HG03520 (cell line): ENCODE data around the gene HS3ST4.

Experiments used
- ATAC-seq: cut with Tn5 transposase; IDR thresholded peaks from one replicate; pipeline ENCODE4 v1.9.1; 2021; ENCODE audit warnings: mild to moderate bottlenecking, moderate library complexity; ENCODE audit not compliant: unreplicated experiment

Gene HS3ST4

DNA sequence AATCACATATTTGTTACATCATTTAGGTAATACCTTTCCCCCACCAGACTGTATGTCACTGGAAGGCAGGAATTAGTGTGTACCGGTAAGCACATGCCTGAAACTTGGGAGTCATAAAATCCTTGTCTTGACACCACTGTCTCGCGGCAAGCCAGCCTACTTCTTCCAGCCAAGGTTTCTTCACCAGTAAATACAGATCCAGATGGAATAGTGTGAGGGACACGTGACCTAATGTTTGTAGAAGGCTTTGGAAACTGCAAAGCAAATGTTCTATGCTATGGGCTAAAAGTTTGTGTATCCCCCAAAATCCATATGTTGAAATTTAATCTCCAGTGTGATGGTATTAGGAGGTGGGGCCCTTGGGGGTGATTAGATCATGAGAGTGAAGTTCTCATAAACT, 126.1 kb downstream of the HS3ST4 start:
- no peak for ATAC-seq

DNA sequence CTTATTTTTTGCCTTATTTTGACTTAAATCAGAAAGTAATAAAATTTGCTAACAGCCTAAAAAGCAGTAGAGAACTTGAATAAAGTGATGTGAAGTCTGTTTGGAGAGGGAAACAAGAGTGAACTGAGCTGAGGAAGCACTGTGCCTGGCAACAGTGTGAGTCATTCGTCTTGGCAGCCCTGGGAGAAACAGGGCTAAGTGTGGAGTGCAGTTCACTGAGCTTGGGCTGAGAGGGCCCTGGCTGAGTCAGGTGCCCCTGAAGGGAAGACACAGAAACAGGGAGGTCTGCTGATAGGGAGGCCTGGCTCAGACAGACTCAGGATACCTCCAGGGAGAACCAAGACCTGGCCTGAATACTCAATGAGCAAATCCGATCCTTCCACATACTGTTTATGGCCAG, 132.1 kb downstream of the HS3ST4 start:
- no peak for ATAC-seq

DNA sequence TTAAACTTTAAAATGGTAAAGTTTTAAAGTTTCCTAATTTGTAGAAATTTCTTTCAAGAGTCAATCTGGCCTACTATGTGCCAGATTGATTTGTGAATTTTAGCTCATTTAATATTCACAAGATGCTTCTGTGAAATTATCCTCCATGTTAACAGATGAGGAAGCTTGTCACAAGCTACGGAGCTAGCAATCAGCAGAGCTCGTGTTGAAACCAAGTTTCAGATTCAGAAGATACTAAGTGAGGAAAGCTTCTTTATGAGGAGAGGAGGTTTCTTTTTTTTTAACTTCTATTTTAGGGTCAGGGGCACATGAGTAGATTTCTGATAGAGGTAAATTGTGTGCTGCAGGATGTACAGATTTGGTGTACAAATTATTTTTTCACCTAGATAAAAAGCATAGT, 135.9 kb downstream of the HS3ST4 start:
- ATAC-seq, result no peak

DNA sequence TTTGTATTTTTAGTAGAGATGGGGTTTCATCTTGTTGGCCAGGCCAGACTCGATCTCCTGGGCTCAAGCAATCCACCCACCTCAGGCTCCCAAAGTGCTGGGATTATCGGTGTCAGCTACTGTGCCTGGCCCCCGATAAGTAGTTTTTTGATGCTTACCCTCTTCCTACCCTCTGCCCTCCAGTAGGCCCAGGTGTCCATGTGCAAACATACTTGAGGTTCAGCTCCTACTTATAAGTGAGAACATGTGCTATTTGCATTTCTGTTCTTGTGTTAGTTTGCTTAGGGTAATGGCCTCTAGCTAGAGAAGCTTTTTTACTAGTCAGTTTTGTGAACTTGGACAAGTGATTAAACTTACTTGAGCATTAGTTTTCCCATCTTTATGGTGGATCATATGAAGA, 136.8 kb downstream of the HS3ST4 start:
- ATAC-seq, result no peak

DNA sequence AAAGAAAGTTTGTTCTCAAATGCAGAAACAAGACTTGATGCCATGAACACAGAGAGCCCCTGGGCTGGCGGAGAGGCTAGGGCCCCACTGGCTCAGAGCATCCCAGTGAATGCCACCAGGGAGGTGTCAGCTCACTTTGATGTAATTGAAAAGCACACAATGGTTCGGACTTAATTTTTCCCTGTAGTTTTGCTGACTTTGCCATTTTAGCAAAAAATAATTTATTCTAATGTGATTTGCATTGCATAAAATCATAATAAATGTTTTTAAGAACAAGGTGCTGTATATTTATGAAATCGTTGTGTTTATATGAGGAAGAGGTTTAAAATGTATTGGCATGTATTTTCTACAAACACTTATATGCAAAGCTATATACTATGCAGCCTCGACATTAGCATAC, 140.5 kb downstream of the HS3ST4 start:
- no peak for ATAC-seq

DNA sequence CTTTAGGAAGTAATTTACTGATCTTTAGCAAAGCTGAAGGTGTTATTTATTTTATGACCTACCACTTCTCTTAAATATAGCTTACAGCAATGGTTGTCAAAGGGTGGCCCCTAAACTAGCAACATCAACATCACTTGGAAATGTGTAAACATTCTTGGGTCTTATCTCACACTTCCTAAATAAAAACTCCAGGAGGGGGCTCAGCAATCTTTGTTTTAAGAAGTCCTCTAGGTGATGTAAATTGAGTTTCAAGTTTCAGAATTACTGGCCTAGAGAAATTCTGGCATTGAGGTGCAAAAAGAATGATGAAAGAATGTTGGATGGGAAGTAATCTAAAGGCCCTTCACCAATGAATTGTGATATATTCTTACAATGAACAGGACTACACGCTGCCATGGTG, 142.3 kb downstream of the HS3ST4 start:
- ATAC-seq, result no peak

DNA sequence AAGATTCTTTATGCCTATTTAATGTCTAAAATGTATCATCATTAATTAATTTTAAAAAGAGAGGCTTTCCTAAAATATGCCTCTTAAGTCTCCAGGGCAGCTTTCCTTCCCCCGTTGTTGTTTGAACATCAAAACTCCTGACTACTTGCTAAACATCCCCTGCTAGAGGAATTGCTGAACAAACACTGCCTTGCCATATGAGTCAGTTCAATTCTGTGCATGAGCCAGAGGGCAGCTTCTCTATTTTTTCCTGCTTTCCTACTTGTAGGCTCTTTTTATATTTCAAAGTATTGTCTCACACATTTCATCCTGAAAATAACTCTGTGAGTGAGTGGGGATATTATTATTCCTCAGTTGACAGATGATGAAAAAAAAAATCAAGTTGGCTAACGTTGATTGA, 143.4 kb downstream of the HS3ST4 start:
- no peak for ATAC-seq

DNA sequence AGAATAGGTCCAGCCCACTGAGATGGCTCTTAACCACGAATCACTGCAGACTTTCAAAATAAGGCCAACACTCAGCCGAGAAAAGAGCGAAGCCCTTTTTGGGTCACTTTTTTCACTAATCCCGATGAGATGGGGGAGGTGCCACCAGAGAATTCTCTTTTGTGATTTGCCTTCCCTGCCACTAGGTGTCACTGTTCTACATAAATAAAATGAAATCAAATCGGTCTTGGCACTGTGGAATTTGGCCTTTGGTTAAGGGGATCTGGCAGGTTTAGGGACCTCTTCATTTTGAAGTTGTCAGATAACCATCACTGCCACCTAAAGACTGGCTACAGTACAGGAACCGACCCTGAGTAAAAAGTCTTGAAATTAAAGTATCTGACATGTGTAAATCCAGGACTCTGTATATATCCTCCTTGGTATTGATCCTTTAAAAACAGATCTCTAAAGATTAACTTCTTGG, 147.0 kb downstream of the HS3ST4 start:
- ATAC-seq, result no peak

DNA sequence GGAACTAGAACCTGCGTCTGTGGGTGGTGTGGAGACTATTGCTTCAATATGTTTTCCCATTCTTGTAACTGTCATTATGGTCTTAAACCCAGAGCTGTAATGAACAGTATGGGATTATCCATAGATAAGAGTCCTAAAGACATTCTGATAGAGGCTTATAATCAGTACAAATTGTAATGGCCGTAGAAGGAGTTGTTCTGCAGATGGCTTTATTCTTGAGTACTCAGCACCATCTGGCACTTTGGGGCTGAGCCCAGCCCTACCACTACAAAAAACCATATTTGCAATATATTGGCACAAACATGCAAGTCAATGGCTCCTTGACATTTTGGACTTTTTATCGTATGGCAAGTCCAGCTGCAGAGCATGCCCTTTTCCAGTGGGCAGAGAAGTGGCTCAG, 150.0 kb downstream of the HS3ST4 start:
- no peak for ATAC-seq

DNA sequence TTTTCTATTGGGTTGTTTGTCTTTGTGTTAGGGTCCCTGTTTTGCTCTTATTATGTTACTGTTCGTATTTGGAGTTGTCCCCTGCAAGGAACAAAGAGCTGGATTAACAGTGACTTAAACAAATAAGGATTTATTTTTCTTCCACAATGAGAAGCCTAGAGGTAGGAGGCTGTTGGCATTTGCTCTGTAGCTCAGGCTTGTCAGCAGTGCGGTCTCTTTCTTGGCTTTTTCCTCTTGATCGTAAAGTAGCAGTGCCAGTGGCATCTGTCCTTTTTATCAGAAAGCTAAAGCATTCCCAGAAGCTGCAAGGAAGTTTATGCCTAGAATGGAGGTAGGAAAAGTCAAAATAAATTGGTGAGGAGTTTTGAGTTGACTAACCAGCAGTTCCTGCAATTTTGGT, 154.1 kb downstream of the HS3ST4 start:
- ATAC-seq, result no peak

DNA sequence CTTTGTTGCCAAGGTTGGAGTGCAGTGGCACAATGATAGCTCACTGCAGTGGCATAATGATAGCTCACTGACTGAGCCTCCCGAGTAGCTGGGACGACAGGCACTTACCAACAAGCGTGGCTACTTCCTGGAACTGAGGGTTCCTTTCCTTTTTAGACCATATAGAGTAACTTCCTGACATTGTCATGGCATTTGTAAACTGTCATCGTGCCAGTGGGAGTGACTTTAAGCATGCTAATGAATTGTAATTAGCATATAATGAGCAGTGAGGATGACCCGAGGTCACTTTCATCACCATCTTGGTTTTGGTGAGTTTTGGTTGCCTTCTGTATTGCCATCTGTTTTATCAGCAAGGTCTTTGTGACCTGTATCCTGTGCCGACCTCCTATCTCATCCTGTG, 162.4 kb downstream of the HS3ST4 start:
- ATAC-seq, result no peak

DNA sequence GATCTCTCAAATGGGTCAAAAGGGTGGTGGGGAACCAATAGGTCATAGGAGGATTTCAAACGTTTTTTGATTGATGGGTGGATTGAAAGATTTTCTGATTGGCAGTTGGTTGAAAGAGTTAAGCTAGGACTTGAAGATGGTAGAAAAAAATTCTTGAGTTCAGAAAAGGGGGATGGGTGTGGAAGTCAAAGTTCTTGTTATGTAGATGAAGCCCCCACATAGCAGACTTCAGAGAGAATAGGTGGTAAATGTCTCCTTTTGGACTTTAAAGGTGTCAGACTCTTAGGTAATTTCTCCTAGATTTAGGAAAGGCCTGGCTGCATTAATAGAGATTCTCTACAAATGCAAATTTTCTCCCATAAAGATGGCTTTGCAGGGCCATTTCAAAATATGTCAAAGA, 163.3 kb downstream of the HS3ST4 start:
- no peak for ATAC-seq

DNA sequence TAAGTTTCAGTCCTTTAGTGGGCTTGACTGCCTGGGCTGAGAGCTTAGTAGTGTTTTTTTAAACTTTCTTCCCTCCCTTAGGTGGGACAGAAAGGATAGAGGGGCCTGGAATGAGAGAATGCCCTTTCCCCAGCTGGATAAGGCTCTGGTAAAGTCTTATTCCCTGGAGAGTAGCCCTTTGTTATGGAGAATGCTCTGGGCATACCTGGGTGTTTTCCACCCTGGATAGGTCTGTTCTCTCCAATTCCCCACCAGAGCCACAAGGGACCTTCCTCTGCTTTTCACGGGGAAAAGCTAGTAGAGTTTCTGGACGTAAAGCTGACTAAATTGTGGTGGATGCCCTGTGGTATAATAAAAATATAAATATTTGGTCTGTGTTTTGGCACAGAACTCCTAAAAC, 164.1 kb downstream of the HS3ST4 start:
- no peak for ATAC-seq

DNA sequence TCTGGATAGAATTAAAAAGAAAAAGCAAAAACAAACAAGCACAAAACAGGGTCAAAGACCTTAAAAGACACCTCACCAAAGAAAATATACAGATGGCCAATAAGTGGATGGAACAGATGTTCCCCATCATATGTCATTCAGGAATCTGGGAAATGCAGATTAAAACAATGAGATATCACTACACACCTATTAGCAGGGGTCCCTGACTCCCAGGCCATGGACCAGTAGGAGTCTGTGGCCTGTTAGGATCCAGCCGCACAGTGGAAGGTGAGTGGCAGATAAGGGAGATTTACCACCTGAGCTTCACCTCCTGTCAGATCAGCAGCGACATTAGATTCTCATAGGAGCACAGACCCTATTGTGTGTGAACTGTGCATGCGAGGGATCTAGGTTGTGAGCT, 167.9 kb downstream of the HS3ST4 start:
- ATAC-seq, result no peak

DNA sequence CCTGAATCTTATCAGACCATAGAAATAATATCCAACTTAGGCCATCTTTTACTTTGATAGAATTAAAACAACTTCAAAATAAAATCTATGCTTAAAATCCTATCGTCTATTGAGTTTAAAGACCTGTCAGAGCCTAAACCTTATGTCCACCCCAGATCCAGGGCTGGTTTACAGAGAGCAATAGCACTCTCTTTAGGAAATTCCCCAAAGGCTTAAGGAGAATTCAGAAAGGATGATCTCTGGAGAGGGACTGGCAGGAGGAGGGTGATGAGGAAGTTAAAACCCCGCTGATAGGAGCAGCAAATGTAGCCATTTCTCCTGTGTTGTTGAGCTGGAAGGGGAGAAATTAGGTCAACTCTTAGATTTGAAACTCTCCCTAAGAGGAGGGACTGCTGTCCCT, 175.3 kb downstream of the HS3ST4 start:
- no peak for ATAC-seq

DNA sequence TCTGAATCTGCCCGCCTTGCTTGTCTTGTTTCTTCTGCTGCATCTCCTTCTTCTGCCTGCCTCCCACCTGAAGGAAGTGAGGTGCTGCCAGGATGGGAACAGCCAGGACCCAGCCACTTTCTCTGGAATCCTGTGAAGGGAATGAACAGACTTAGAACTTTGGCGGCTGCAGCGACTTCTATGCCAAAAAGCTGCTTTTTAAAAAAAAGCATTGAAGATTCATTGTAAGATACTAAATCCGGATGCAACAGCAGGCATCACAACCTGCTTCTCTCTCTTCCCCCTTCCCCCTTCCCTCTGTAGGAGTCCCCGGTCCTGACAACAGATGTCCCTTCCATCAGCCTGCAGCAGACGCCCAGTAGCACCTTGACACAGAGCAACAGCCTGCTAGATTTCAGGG, 176.3 kb downstream of the HS3ST4 start:
- ATAC-seq, result no peak

DNA sequence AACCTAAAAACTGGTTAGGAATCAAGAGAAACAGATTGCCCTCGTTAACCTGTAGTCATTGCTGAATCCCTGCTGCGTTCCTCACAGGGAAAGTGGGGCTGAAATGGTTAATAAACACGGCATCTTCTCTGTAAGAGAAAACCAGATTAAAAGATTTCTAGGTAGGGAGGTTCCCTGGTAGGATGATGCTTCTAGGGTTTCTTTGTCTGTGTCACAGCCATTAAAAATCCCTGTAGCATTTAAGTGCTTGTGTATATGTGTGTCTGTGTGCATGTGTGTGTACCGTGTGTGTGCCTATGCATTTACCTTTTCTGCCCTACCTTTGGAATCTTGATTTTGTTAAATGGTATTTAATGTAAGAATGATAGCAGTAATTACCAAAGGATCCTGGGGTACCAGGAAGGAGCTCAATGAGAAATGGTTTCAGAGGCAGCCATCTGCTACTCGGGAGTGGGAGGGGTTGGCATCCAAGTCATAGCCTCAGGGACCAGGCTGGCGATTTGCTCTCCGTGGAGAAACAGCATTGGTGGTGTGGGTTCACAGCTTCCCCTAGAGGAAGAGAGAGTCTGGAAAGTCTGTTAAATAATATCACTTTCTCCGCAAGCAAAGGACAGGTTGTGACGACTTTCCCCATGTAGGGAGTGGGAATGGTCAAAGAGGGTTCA, 177.1 kb downstream of the HS3ST4 start:
- ATAC-seq, result no peak

DNA sequence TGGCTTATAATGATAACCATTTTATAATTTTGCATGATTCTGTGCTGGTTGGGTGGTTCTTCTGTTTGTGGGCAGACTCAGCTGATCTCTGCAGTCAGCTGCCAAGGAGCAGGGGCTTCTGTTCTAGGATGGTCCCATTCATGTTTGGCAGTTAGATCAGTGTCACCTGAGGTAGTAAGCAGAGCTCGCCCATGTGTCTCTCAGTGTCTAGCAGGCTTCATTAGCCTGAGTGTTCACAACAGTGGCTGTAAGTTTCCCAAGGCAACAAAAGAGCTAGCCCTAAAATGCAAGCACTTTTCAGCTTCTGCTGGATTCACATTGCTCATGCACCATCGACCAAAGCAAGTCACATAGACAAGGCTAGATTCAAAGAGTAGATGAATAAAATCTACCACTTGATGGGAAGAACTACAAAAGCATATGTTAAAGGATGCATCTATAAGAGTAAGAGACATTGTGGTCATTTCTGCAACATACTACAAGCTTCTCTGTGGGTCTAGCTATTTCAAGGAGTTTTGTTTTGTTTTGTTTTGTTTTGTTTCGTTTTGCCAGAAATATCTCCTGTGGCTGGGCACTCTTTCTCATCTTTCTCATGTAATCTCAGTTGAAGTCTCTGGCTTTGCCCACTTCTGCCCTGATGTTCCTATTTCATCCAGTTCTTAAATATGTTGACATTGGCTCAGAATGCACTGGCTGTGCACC, 180.8 kb downstream of the HS3ST4 start:
- ATAC-seq, result no peak

DNA sequence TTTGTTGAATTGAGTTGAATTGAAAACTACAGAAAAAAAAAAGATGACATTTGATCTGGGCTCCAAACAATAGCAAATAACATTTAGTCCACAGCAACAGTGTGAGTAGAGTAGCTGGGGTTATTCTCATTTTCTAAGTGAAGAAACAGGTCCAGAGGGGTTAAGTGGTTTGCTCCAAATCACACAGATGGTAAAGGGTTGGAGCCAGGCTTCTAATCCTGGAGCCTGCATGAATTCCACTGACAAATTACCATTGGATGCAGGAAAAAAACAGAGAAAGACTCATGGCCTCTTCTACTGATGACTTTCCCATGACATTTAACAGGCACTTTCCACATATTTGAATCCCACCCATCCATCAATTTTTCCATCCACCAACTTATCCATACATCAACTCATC, 182.4 kb downstream of the HS3ST4 start:
- no peak for ATAC-seq

DNA sequence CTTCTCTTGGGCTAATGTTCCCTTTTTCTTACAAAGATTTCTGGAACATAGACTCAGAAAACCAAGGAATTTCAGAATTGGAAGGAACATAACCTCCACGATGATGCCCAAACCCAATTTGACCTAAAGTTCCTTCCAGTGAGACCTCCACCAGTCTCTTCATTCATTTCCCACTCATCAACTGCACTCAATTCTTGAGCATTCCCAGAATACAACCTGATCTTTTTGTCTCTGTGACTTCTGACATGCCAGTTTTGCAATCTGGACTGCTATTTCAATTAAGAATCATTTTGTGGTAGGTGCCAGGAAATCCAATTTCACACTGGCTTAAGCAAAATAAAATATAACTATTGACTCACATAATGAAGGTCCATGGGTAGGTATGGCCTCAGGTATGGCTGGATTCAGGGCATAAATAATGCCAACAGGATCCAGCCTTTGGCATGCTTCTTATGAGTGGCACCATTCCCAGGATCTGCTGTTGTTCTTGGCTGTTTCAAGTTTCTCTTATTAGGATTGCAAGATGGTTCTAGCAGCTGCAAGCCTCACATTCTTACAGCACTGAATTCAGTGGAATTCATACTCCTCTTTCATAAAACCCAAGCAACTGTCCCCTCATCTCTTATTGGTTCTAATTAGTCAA, 184.3 kb downstream of the HS3ST4 start:
- ATAC-seq, result no peak

DNA sequence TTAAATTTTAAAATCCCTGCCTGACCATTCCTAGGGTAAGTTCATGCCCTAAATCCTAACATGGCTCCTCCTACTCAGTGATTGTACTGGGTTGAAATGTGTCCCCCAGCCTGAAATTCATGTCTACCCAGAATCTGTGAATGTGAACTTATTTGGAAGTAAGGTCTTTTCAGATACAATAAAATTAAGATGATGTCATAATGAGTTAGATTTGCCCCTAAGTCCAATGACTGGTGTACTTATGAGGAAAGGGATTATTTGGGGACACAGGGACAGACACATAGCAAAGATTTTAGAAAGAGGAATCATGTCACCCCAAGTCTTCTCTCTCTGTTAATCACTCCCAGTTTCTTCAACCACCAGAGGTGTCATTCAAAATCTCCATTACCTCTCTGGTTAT, 185.3 kb downstream of the HS3ST4 start:
- ATAC-seq, result no peak

DNA sequence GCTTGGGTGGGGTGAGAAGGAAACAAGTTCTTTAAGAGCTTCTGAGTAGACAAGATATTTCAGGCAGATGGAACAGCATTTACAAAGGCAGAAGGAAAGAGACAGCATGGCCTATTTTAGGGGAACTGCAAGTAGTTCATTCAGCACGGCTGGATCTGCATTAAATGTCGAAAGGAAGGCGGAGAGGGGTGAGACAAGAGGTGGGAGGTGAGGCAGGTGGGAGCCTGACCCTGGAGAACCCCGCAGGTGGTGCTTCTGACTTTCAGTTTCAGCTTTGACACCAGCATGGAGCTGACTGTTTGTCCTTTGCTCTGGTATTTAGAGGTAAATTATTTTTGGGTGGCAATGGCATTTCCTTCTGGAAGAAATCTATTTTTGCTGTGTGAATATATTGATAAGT, 194.8 kb downstream of the HS3ST4 start:
- ATAC-seq, result no peak
